GM12878 (cell line): ENCODE results near the gene COQ10B. TPM values are rescaled to one million over a fixed set of nuclear protein-coding genes. Genes with fewer than 3 reads are reported as not detected.

Experiments
- ATAC-seq: fragments of 200-7000 bp; cut with Tn5 transposase; 3 replicates; pipeline ENCODE4 v1.9.1; 2020; ENCODE audit warnings: mild to moderate bottlenecking, moderate library complexity
- BruUV-seq: library from RNA; stranded (reverse); fragments of 400-500 nt; replicated peaks from 2 replicates; lab custom pipeline; 2021; lab: Mats Ljungman, UMichigan
- CTCF ChIA-PET: fragments of 300-600 bp; sonication (Branson Sonifier 250); formaldehyde crosslinking; extraction: SDS; loops from one replicate; lab custom pipeline; 2021; ENCODE audit warnings: inconsistent platforms; lab: Yijun Ruan, JAX
- POLR2A ChIA-PET: fragments of 350-600 bp; formaldehyde crosslinking; extraction: SDS; loops from one replicate; lab custom pipeline; 2021; ENCODE audit warnings: inconsistent platforms; lab: Charles Lee
- RAD21 ChIA-PET: fragments of 300-600 bp; sonication (Branson Sonifier 250); formaldehyde crosslinking; loops from one replicate; lab custom pipeline; 2023; ENCODE audit warnings: antibody characterized with exemption; ENCODE audit not compliant: unreplicated experiment; lab: Charles Lee
- SMC1A ChIA-PET: fragments of 300-600 bp; sonication (Branson Sonifier 250); formaldehyde crosslinking; loops from one replicate; lab custom pipeline; 2023; ENCODE audit not compliant: unreplicated experiment, uncharacterized antibody; lab: Charles Lee
- DNase-seq: peaks from one replicate; pipeline ENCODE4 v3.0.0-alpha.2; 2011; ENCODE audit warnings: low read depth, low spot score
- FAIRE-seq: peaks from 3 replicates; lab custom pipeline; 2011; peaks lifted over from hg19 to GRCh38; lab: Jason Lieb, UNC
- H2AFZ ChIP-seq: 2 replicates; pipeline ENCODE4 v1.6.0; 2011; ENCODE audit warnings: low read depth, low read length, control low read depth; ENCODE audit not compliant: control insufficient read depth
- H3K27ac ChIP-seq: 2 replicates; pipeline ENCODE4 v1.5.1; 2011; ENCODE audit warnings: control low read depth; ENCODE audit not compliant: control insufficient read depth, insufficient read depth
- H3K27me3 ChIP-seq, 2 experiments: replicated peaks in 1 of 2; 2 replicates each; pipeline versions ENCODE4 v1.6.0 to v1.6.1; 2011; ENCODE audit warnings: low read length in 1 of 2; ENCODE audit not compliant: control insufficient read depth in 2 of 2, insufficient read depth in 2 of 2
- H3K36me3 ChIP-seq, 2 experiments: 2 replicates each; pipeline ENCODE4 v1.5.1; 2011; ENCODE audit warnings: low read length in 1 of 2; ENCODE audit not compliant: control insufficient read depth in 2 of 2, insufficient read depth in 2 of 2
- H3K4me1 ChIP-seq: 2 replicates; pipeline ENCODE4 v1.6.1; 2011; ENCODE audit warnings: mild to moderate bottlenecking, low read length, moderate library complexity, mixed read lengths; ENCODE audit not compliant: control insufficient read depth, insufficient read depth
- H3K4me2 ChIP-seq: 2 replicates; pipeline ENCODE4 v1.6.0; 2011; ENCODE audit warnings: control low read depth; ENCODE audit not compliant: control insufficient read depth, insufficient read depth
- H3K4me3 ChIP-seq: fragments of 200-600 bp; sonication (generic); 2 replicates; pipeline ENCODE4 v1.5.1; 2016
- H3K79me2 ChIP-seq: 2 replicates; pipeline ENCODE4 v1.6.0; 2011; ENCODE audit warnings: low read length; ENCODE audit not compliant: control insufficient read depth, insufficient read depth
- H3K9ac ChIP-seq: 2 replicates; pipeline ENCODE4 v1.8.0; 2011; ENCODE audit warnings: low read length, control low read depth, mixed read lengths; ENCODE audit not compliant: control insufficient read depth, insufficient read depth
- H3K9me3 ChIP-seq: replicated peaks from 3 replicates; pipeline ENCODE4 v1.5.1; 2011; ENCODE audit warnings: mild to moderate bottlenecking, low read length; ENCODE audit not compliant: control insufficient read depth, insufficient read depth
- H4K20me1 ChIP-seq: 2 replicates; pipeline ENCODE4 v1.6.0; 2011; ENCODE audit not compliant: control insufficient read depth, insufficient read depth
- CBX3 ChIP-seq: fragments of 200-600 bp; sonication (generic); IDR thresholded peaks from 2 replicates; pipeline ENCODE4 v1.6.1; 2016; ENCODE audit warnings: low read depth, borderline replicate concordance
- EGR1 ChIP-seq, 2 experiments: IDR thresholded peaks; 1 replicate in 1 of 2; 2 replicates in 1 of 2; pipeline ENCODE4 v1.6.1; 2011 to 2012; ENCODE audit warnings: low read depth in 2 of 2, low read length in 2 of 2, borderline replicate concordance in 1 of 2, mild to moderate bottlenecking in 1 of 2, moderate library complexity in 1 of 2
- KDM1A ChIP-seq: fragments of 200-600 bp; sonication (generic); IDR thresholded peaks from 2 replicates; pipeline ENCODE4 v1.6.1; 2016; ENCODE audit warnings: borderline replicate concordance
- NR2C1 ChIP-seq: fragments of 450-650 bp; IDR thresholded peaks from 2 replicates; pipeline ENCODE4 v1.6.1; 2017; ENCODE audit warnings: antibody characterized with exemption, mild to moderate bottlenecking, moderate library complexity
- PRDM15 ChIP-seq: fragments of 450-650 bp; formaldehyde crosslinking; IDR thresholded peaks from 2 replicates; pipeline ENCODE4 v1.4.0; 2020; ENCODE audit warnings: mild to moderate bottlenecking, moderate library complexity
- RFX5 ChIP-seq: IDR thresholded peaks from 2 replicates; pipeline ENCODE4 v1.6.1; 2011; ENCODE audit warnings: low read depth, low read length, improper control_type of control experiment
- SKIL ChIP-seq: fragments of 450-650 bp; IDR thresholded peaks from 2 replicates; pipeline ENCODE4 v1.6.1; 2017; ENCODE audit warnings: mild to moderate bottlenecking, low read depth, inconsistent platforms; ENCODE audit not compliant: poor library complexity, severe bottlenecking
- SMC3 ChIP-seq: IDR thresholded peaks from 2 replicates; pipeline ENCODE4 v1.6.1; 2011; ENCODE audit warnings: low read length, improper control_type of control experiment, borderline replicate concordance
- TAF1 ChIP-seq: IDR thresholded peaks from 2 replicates; pipeline ENCODE4 v1.6.1; 2011; ENCODE audit warnings: mild to moderate bottlenecking, low read depth, low read length, borderline replicate concordance
- ZBTB11 ChIP-seq: fragments of 450-650 bp; formaldehyde crosslinking; IDR thresholded peaks from 2 replicates; pipeline ENCODE4 v1.5.0; 2022; ENCODE audit warnings: mild to moderate bottlenecking, missing genetic modification characterization
- ZNF217 ChIP-seq: fragments of 450-650 bp; IDR thresholded peaks from 2 replicates; pipeline ENCODE4 v1.6.1; 2017; ENCODE audit warnings: antibody characterized with exemption, mild to moderate bottlenecking
- ZNF274 ChIP-seq: IDR thresholded peaks from one replicate; pipeline ENCODE4 v1.8.0; 2011; ENCODE audit not compliant: insufficient read length, insufficient read depth
- ZZZ3 ChIP-seq: IDR thresholded peaks from 2 replicates; pipeline ENCODE4 v1.6.1; 2011; ENCODE audit warnings: low read depth; ENCODE audit not compliant: control insufficient read depth, insufficient read length
- WGBS: methylation state at CpG from one replicate; pipeline ENCODE4 v1.1.6; 2016; ENCODE audit warnings: low lambda C conversion rate; ENCODE audit not compliant: insufficient replicate concordance, insufficient coverage; ENCODE audit errors: missing lambda C conversion rate; 5-methylcytosine and 5-hydroxymethylcytosine counted together
- in situ Hi-C: fragments of 300-500 bp; cut with MboI; formaldehyde crosslinking; loops from 9 replicates; pipeline ENCODE4 v1.14.3; 2018; ENCODE audit warnings: mixed read lengths
- intact Hi-C: fragments of 100-400 bp; cut with micrococcal nuclease; formaldehyde crosslinking; loops from one replicate; pipeline ENCODE4 v1.14.2; 2022; ENCODE audit not compliant: unreplicated experiment
- polyA plus RNA-seq, 11 experiments: library from polyadenylated mRNA; depleted of rRNA in 4 of 11; unstranded in 6 of 11; stranded (reverse) in 5 of 11; fragments of >200 nt; fragmentation: Nextera tagmentation in 4 of 11; fragmentation: Illumina TruSeq in 1 of 11; extraction: Ambion mirVana in 4 of 11; extraction: Trizol in 1 of 11; gene quantifications; 1 replicate in 1 of 11; 2 replicates in 10 of 11; pipeline versions ENCODE4 v1.2.1 to v1.2.3, GENCODE V29; 2011 to 2016; ENCODE audit warnings: inconsistent platforms in 2 of 11, missing spikeins in 2 of 11, low read depth in 1 of 11
- total RNA-seq, 4 experiments: library from RNA; depleted of rRNA in 3 of 4; stranded (reverse); fragments of >200 nt in 3 of 4; fragmentation: Illumina TruSeq in 1 of 4; extraction: Trizol in 1 of 4; gene quantifications; 2 replicates each; pipeline versions ENCODE4 v1.2.1 to v1.2.3, GENCODE V29; 2013 to 2021

Gene COQ10B
- total and polyA plus RNA-seq, 10 of the 15 experiments (the other 5 are each of a cell fraction or from before 2014, with no cell fraction given): 3.6 to 23.2 (median 13.2) TPM

DNA sequence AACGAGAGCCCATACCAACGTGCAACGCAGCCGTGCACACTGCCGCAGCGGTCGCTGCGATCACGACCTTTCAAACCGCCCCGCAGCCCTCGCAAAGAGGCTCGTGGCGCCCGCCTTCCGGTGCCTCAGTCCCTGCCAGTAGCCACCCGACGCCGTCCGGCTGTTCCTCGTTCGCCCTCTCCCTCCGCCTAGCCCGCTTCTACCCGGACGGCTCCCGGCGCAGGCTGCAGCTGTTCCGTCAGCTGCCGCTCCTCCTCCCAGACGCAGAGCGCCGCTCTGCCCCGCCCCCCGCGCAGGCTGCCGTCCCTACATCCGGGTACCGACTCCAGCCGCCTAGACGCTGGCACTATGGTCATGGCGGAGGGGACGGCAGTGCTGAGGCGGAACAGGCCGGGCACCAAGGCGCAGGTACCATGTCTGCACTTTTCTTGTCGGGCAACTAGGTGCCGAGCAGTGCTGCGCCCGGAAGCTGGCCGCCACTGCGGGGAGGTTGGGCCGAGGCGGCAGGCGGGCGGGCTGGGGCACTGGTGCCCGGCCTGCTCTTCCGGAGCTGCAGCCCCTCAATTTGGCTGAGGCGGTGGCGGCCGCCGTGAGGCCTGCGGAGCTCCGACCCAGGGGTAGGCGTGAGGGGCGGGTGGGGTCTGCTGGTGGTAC lies 62.5 kb downstream of the COQ10B start, which contains the start of gene MOB4:
TSS of gene MOB4 (plus strand) at position 328 of the 654 bp plus-strand sequence. CDS start at position 349, 21 bp downstream.
- no peaks in the 10 kb centered on the region for H3K27me3 ChIP-seq
- peak within 1 kb of the TSS; percentile 94 for H2AFZ ChIP-seq
- H3K27ac ChIP-seq: peak within 1 kb of the TSS; percentile 95
- in situ Hi-C loops (no loop called here), intact Hi-C loops (loop anchor here (1.0 to 5.0 kb wide), 2 partner anchors 16 to 191 kb away; partner anchors contain the start of genes HSPE1 and MARS2)
- BruUV-seq: no TSS peak
- H3K9me3 ChIP-seq: peaks cover 2% of the 10 kb centered on the region; the same call in 2 of the 3 replicates
- H3K9ac ChIP-seq: peak within 1 kb of the TSS; percentile 95
- peak within 1 kb of the TSS; percentile 97 for H3K4me2 ChIP-seq
- H4K20me1 ChIP-seq: no peaks in the 10 kb centered on the region
- under 1% methylated on average over 63 of the region's 66 CpGs for WGBS
- DNase-seq: peak; percentile 82
- no peaks in the 10 kb centered on the region for H3K36me3 ChIP-seq
- peaks cover 57% of the 10 kb centered on the region for H3K79me2 ChIP-seq
- RAD21 ChIA-PET: interaction anchor here (1.0 to 5.7 kb wide), 7 partner anchors 10 to 191 kb away, joined by 3 to 47 read pairs (median 4); partner anchors contain the start of genes HSPD1, HSPE1 and MARS2
- POLR2A ChIA-PET: interaction anchor here (0.6 to 7.0 kb wide), 12 partner anchors 7 to 467 kb away, joined by 3 to 156 read pairs (median 3); partner anchors contain the start of genes COQ10B, HSPD1, HSPE1 and SF3B1
- CTCF ChIA-PET: interaction anchor here (0.8 to 1.6 kb wide), 3 partner anchors 10 to 264 kb away, joined by 3 to 4 read pairs (median 4); no protein-coding TSS in a partner anchor
- SMC1A ChIA-PET: interaction anchor here (0.6 to 3.2 kb wide), 13 partner anchors 14 to 595 kb away, joined by 3 to 34 read pairs (median 3); partner anchors contain the start of genes COQ10B, HSPD1, HSPE1 and SF3B1
- peak within 1 kb of the TSS; percentile 99 for H3K4me3 ChIP-seq
- FAIRE-seq: no peak
- peak; percentile 95 for ATAC-seq
- peaks cover 7% of the 10 kb centered on the region for H3K4me1 ChIP-seq
- TF ChIP-seq PRDM15 (no peak), KDM1A (no peak), TAF1 (peak; percentile 87), NR2C1 (peak; percentile 49; the same call in 1 of the 2 replicates), ZNF274 (no peak), ZNF217 (no peak; the same call in 1 of the 2 replicates), SMC3 (peak; percentile 4; the same call in 1 of the 2 replicates), ZBTB11 (peak; percentile 73), CBX3 (no peak), SKIL (no peak), ZZZ3 (no peak), EGR1 (IDR thresholded peaks at IDR 0.05; ENCODE audit: borderline replicate concordance in 1 of 2, low read depth in 2 of 2, low read length in 2 of 2) (peak; percentile 81 to 100), RFX5 (0 out of 2 replicates have a peak, but pooled peaks have one; percentile 46)
